HG03060 (cell line): ENCODE measurements around the gene AADACL2.

Source experiments
- ATAC-seq: cut with Tn5 transposase; IDR thresholded peaks from one replicate; pipeline ENCODE4 v1.9.1; 2021; ENCODE audit warnings: low read depth, moderate number of reproducible peaks; ENCODE audit not compliant: unreplicated experiment

Gene AADACL2, protein sequence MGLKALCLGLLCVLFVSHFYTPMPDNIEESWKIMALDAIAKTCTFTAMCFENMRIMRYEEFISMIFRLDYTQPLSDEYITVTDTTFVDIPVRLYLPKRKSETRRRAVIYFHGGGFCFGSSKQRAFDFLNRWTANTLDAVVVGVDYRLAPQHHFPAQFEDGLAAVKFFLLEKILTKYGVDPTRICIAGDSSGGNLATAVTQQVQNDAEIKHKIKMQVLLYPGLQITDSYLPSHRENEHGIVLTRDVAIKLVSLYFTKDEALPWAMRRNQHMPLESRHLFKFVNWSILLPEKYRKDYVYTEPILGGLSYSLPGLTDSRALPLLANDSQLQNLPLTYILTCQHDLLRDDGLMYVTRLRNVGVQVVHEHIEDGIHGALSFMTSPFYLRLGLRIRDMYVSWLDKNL

DNA sequence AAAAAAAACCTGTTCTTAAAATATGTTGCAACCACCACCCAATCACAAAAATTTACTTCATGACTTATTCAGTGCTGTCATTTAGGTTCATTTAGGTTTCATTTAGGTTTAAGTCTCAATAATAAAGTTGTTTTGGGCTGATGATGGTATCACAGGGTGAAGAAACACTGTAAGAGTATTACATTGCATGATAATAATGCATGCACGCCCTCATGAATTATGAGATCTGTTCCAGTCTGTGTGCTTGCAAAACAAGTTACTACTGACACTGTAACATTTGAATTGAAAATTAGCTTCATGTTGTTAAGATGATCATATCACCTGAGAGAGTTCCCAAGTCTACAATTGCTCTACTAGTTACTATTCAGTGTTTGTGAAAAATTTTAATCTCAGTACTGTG is at the start of gene AADACL2:
AADACL2 (plus strand) TSS at position 315 of the 400 bp plus-strand sequence. CDS start 109 bp downstream, outside the sequence.
- ATAC-seq: no peak

DNA sequence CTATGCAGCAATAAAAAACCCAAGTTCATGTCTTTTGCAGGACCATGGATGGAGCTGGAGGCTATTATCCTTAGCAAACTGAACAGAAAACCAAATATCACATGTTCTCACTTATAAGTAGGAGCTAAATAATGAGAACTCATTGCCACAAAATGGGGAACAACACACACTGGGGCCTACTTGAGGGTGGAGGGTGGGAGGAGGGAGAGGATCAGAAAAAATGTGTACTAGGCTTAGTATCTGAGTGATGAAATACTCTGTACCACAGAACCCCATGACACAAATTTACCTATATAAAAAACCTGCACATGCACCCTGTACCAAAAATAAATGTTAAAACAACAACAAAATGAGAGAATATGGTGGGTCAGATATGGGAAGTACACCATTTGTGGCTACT is 49.6 kb upstream of the AADACL2 start:
- no peak for ATAC-seq

DNA sequence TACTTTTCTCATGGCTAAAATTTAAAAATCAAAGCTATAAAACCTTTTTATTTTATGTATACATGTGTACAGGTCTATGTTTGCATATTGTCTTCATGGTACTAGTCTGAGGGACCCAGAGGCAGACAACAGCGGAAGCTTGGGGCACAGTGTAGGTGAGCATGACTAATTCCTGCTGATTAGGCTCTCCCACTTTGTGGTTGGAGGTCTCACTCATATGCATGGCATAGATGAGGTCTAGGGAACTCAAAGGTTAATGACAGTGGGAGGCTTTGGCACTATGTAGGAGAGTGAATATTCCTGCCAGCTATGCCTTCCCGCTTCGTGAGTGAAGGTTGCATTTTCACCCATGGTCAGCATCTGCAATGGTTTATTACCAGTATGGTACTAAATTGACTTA is 47.5 kb upstream of the AADACL2 start:
- ATAC-seq: no peak

DNA sequence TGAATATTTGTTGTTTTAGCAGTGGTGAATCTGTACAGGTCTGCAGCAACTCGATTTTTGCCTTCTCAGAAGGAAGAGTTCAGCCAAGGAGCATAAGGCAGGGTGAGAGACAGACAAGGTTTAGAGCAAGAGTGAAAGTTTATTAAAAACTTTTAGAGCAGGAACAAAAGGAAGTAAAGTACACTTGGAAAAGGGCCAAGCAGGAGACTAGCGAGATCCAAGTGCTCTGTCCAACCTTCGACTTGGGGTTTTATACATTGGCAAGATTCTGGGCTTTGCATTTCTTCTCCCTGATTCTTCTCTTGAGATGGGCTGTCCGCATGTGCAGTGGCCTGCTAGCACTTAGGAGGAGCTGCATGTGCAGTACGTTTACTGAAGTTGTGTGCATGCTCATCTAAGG is 46.7 kb upstream of the AADACL2 start:
- ATAC-seq: no peak

DNA sequence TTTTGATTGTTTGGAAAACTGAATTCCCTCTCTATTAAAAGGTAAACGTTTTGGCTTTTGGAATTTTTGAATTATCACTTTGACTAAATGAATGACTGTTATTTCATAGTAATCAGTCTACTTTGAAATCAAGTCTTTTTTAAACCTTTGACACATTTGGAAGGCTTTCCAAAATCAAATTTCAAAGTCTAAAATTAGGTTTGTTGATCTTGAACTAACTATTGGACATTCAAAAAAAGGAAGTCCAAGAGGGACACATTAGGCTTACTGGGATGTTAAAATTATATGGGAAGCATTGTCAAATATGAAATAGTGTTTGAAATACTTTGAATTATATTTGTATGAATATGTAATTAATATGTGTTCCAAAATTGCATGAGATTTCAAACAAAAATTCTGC is 45.2 kb upstream of the AADACL2 start:
- ATAC-seq: no peak

DNA sequence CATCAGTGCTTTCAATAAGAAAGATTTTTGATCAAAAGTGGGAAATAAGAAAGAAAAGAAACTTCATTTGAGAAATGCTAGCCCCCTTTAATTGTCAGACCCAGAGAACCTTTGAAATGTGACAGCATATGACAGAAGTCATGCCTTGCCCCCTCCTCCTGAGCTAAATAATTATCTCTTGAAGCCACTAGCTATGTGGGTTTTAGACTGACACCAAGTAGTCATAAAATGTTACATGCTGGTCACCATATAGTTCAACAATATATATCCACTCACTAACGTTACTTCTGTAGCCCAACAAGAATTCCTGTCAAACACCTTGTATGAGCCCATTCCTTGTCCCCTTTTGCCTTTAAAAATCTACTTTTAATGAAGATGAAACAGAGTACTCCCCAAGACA is 43.1 kb upstream of the AADACL2 start:
- no peak for ATAC-seq

DNA sequence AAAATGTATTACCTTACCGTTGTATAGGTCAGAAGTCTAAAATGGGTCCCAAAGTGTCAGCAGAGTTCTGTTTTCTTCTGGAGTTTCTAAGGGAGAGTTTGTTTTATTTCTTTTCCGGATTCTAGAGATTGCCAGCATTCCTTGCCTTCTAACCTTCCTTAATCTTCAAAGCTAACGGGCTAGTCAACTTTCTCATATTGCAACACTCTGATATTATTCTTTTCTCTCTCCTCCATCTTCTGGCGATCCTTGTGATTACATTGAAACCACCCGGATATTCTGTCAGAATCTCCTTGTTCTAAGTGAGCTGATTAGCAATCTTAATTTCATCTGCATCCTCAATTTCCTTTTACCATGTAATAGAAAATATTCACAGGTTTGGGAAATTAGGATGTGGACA is 36.2 kb upstream of the AADACL2 start:
- ATAC-seq: no peak

DNA sequence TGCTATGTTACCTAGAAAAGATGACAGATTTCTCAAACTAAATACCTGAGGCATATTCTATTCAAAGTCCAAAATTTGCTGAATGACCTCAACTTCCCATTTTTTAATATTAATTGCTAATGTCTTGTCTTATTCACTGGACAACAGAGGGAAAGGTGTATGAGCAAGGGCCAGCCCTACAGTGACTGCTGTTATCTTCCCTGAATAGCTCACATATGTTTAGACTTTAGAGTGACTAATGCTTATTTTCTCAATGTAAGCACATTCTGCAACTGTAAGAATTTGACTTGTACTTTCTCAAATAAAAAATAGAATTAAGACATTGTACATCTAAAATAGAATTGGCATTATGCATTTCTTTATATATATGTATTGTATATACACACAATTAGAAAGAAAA is 26.5 kb upstream of the AADACL2 start:
- no peak for ATAC-seq

DNA sequence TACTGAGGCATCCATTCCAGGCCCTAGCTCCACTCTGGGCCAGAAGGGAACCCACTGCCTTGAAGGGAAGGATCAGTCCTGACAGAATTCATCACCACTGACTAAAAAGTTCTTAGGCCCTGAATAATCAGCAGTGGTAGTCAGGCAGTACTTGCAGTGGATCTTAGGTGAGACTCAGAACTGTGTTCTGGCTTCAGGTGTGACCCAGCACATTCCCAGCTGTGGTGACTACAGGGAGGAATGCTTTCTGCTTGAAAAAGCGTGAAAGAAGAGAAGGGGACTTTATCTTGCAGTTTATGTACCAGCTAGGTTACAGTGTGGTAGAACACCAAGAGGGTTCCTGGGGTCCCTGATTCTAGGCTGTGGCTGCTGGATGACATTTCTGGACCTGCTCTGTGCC is 24.9 kb upstream of the AADACL2 start:
- no peak for ATAC-seq

DNA sequence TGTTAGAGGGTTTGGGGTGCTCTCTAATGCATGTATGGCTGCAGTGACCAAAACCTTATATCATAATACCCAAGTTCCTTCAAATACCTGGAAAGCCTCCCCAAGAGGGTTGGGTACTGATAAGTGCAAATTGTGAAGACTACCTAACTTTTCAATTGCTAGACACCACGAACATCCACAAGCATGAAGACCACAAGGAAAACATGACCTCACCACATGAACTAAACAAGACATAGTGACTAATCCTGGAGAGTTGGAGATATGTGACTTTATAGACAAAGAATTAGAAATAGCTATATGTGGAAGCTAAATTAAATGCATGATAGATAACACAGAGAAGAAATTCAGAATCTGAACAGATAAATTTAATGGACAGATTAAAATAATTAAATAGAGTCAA is 23.9 kb upstream of the AADACL2 start:
- no peak for ATAC-seq

DNA sequence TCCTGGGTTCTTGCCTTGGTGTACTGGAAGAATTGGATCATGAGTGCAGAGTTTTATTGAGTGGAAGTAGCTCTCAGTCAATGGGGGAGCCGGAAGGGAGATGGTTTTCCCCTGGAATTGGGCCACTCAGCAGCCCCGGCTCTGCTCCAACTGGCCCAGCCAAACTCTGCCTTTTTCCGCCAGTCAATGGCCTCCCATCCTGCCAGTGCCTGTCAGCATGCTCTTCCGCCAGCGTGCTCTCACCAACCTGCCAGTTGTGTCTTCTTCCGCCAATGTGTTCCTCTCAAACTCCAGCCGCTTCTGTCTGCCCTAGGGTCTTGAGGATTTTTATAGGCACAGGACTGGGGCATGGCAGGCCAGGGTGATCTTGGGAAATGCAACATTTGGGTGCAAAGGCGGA is 12.4 kb upstream of the AADACL2 start:
- ATAC-seq: no peak

DNA sequence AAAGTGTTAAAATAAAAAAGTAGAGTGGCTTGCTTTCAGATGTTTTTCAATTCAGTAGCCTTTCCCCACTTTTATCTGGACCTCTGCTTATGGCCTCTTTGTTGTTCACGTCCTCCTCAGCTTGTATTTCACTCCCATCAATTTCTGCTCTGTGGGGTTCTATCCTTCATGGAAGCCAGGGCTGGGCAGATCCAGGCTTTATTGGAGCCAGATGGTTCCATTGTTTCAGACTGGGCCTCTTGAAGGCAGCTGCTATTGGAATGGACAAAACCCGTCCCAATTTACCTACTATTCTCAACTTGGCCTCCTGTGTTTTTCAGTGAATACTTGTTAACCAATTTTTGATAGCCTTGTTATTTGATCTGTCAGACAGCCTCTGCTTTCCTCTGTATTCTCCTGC is 10.9 kb upstream of the AADACL2 start:
- ATAC-seq: no peak

DNA sequence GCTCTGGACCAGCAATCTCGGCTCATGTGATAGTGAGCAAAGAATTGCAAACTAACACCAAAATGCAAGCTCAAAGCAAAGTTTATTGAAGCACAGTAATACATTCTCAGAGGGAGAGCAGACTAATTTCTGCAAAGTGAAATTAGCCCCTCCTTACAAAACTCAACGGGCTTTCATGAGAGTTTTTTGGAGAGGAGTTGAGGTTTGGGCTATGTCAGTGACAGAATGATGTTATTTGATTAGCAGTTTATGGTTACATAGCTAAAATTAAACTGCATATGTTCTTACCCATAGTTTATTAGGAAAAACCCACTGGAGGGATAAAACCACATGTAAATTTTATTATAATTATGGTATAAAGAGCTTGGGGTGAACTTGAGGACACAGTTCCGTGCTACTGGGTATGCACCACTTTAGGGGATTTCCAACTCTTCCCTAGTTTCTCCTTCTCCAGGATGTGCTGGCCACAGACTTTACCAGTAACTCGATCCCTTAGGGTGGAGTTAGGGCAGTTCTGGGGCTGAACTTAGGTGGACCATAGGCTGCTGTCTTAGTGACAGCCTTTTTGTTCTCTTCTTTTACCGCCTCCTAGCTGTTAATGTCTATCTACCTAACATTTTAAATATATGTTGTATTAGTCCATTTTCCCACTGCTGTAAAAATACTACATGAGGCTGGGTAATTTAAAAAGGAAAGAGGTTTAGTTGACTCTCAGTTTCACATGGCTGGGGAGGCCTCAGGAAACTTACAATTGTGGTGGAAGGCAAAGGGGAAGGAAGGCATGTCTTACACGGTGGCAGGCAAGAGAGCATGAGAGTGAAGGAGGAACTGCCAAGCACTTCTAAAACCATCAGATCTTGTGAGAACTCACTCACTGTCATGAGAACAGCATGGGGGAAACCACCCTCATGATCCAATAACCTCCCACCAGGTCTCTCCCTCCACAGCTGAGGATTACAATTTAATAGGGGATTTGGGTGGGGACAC is 8.9 kb upstream of the AADACL2 start:
- ATAC-seq: no peak

DNA sequence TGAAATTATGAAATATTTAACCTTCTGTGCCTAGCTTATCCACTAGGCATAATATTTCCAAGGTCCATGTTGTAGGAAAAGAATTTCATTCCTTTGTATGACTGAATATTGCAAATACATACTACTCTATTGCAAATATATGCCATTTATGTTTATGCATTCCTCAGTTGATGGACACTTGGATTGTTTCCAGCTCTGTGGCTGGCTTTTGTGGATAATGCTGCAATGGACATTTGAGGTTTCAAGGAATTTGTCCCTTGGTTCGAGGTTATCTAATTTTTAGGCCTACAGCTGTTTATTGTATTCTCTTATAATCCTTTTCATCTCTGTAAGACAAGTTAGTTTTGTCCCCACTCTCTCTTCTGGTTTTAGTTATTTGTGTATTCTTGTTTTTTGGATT is 7.7 kb upstream of the AADACL2 start:
- ATAC-seq: no peak

DNA sequence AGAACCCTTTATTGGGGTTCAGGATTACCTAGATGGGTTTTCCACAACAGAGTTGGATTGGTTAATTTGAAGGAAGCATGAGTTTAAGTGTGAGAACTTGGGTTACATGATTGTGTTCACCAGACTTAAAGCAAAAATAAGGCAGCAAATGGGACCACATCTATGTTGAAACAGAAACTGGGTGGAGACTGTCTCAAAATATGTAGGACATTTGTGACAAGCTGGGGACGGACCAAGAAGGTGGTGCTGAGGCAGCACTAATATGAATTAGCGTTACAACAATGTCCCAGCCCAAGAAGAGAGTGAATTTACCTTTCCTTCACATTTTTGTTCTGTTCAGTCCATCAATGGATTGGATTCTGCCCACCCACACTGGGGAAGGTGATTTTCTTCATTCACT is 866 bp upstream of the AADACL2 start:
- no peak for ATAC-seq

DNA sequence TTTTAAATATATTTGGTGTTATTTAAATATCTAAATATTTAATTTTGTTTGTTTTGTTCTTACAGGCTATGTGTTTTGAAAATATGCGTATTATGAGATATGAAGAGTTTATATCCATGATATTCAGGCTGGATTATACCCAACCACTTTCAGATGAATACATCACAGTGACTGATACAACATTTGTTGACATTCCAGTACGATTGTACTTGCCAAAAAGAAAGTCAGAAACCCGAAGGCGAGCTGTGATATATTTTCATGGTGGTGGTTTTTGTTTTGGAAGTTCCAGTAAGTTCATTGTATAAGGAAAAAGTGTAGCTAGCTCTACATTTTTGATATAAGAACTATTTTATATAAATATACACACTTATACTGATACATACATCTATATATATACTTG is 6.9 kb downstream of the AADACL2 start:
- no peak for ATAC-seq

DNA sequence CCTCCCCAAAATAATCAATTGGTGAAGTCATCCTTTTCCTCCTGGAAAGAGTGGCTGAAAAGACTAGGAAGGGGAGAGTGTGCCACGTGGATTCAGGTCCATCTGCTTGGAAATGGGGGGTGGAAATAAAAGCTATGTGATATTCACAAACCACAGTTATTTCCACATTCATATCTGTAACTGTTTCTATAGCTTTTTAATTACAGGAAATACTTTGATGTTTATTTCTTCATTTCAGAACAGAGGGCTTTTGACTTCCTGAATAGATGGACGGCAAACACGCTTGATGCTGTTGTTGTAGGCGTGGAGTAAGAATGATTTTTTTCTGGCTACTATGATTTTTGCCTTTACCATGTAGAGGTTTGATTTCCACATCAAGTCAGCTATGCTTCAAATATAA is 10.1 kb downstream of the AADACL2 start:
- ATAC-seq: no peak

DNA sequence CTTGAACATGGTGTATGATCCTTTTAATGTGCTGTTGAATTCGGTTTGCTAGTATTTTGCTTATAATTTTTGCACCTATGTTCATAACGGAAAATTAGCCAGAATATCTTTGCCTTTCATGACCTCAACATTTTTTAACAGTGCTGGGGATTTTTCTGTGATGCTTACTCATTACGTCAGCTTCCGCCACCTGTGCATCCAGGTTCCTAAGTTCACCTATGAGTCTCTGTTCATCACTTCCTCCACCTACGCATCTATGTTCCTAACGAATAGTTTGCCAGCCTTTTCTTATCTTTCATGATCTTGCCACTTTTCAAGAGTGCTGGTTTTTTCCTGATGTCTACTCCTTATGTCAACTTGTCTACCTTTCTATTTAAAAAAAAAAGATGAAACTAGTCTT is 16.5 kb downstream of the AADACL2 start:
- ATAC-seq: no peak

DNA sequence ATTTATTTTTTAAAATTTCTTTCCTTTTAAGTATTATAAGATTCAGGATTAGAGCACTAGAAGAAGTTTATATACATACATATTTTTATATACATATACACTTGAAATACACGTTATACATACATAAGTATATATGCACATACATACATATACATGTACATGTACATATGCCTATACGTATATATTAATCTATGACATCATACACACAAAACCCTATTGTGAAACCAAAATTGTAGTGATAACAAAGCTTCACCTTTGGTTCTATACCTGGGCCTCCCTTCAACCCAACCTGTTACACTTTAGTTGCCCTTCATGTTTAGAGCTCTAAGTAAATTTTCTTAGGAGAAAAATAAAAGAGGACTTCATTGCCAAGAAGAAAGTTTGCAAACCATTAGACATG is 17.0 kb downstream of the AADACL2 start:
- no peak for ATAC-seq

DNA sequence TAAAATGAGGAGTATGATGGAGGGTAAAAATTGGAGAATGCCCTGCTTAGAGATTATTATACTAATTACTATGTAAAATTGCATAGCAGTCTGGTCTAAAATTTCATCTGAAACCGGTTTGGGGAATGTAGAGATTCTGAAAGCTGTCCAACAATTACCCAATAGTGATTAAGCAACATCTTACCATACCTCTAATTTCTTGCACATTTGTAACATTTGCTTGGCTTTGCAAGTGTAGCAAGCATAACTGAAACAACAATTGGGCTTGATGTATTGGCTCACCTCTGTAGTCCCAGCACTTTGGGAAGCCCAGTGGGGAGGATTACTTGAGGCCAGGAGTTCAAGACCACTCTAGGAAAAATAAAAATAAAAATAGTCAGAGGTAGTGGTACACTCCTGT is 17.4 kb downstream of the AADACL2 start:
- ATAC-seq: no peak

DNA sequence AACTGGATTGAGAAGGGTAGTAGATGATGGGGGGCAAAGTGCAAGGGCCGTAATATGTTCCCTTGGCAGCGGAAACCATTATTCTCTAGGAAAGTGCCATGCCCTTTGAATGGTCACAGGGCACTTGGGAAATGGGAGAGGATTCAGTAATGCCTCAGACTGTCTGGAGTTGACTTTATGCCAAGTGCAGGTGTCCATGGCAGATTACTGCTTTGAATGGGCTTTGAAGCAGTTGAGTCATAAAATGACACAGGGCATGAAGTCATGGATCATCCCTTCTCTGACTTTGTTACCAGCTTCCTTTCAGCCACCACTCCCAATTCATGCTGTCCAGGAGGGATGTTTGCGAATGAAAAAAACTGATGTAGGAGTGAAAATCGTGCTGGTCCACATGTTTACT is 20.1 kb downstream of the AADACL2 start:
- ATAC-seq: no peak

DNA sequence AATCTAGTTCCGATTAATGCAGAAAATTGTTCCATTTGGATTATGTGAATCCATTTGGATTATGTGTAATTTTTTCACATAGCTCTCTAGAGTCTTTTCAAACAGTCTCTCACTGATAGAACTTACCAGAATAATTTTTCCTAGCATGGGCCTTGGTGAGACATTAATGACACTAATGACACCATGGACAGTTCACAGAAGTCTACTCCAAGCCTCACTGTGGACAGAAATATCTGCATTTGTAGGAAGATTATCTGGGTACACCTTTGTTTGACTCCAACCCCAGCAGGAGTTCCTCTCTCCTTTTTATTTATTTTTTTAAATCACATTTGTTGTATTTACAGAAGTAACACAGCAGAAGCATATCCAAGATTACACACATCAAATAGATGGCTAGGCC is 27.9 kb downstream of the AADACL2 start:
- no peak for ATAC-seq
